ENCODE data around the gene EXD3. TPM values are rescaled to one million over a fixed set of nuclear protein-coding genes. Genes with fewer than 3 reads are reported as not detected.
A peak's percentile ranks its signal among the peaks of the same experiment; 100 is the strongest.

EXD3 gene
- total and polyA plus RNA-seq, 2 of the 4 experiments (the other 2 are of a cell fraction), result 1.1 to 7.4 TPM

DNA sequence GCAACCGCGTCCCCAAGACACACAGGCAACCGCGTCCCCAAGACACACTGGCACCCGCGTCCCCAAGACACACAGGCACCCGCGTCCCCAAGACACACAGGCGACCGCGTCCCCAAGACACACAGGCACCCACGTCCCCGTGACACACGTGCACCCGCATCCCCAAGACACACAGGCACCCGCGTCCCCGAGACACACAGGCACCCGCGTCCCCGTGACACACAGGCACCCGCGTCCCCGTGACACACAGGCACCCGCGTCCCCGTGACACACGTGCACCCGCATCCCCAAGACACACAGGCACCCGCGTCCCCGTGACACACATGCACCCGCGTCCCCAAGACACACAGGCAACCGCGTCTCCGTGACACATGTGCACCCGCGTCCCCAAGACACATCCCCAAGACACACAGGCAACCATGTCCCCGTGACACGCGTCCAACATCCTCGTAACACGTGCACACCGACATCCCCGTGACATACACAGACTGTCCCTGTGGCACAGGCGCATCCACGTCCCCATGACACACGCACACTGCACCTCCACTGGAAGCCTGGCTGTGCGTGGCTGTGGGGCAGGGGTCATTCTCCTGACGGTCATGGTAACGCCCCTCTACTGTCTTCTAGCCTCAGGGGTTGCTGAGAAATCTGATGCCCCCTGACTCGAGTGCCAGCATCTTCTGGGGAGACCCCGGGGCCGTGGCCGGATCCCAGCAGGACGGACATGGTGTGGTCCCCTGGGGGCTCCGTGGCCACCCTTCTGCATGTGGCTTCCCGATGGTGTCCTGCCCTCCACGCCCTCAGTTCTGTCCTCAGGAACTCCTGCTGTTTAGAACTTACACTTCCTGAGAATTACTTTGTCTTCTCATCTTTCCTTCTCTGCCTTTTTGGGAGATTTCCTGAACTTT lies 24.1 kb downstream of the EXD3 start:
- no peak overlapping the region for H4K5ac ChIP-seq (ENCODE audit: low read depth, low read length)
- 94% methylated on average over 51 of the region's 60 CpGs; no CpG with 5 or more reads in 1 of the 2 experiments for WGBS, 2 experiments (ENCODE audit: extremely low coverage in 2 of 2, insufficient read length in 1 of 2)
- H4K20me1 ChIP-seq (ENCODE audit: insufficient read depth, low read length), result no peaks in the 10 kb centered on the region; the same call in 1 of the 2 replicates
- H2BK5ac ChIP-seq (ENCODE audit: low read depth, low read length, poor library complexity, severe bottlenecking), result no peak overlapping the region
- no peak overlapping the region for H3K56ac ChIP-seq (ENCODE audit: extremely low read depth, insufficient read depth, low read length)
- ATAC-seq (ENCODE audit: low read depth) (no peak), DNase-seq (no peak)
- H4K91ac ChIP-seq (ENCODE audit: insufficient read depth, low read depth, low read length), result no peak overlapping the region
- H3K4ac ChIP-seq (ENCODE audit: low read depth, low read length), result no peak overlapping the region
- H2AK9ac ChIP-seq (replicated peaks; ENCODE audit: low read depth, low read length, poor library complexity), result no peak overlapping the region
- intact Hi-C loops (cut with micrococcal nuclease), result no loop called here
- in situ Hi-C loops (cut with MboI; ENCODE audit: low sequenced_read_pairs), result no loop called here
- no peak overlapping the region for H4K8ac ChIP-seq (ENCODE audit: low read depth in 2 of 2, low read length in 2 of 2)
- no peak overlapping the region for H3K9ac ChIP-seq (ENCODE audit: low read depth, low read length)
- H3K4me1 ChIP-seq (ENCODE audit: control insufficient read depth, insufficient read depth, low read length), result peaks cover 7% of the 10 kb centered on the region
- ChIA-PET CTCF (no interaction called here), POLR2A (ENCODE audit: unreplicated experiment) (no interaction called here)
- 0 out of 2 replicates have a peak, but pooled peaks cover 3% of the 10 kb centered on the region for H3K9me1 ChIP-seq (ENCODE audit: insufficient read depth, low read length)
- dilution Hi-C loops (cut with HindIII; ENCODE audit: low sequenced_read_pairs, unreplicated experiment), result no loop called here
- H3K4me3 ChIP-seq (ENCODE audit: insufficient read depth, low read depth, low read length), result no peak overlapping the region
- H3K9me3 ChIP-seq (ENCODE audit: control insufficient read depth, insufficient read depth, low read length), result no peaks in the 10 kb centered on the region
- peak overlapping the region; percentile 9; the same call in 1 of the 2 replicates for H2AK5ac ChIP-seq (ENCODE audit: low read depth, low read length)
- no peaks in the 10 kb centered on the region for H3K36me3 ChIP-seq (ENCODE audit: control insufficient read depth, insufficient read depth, low read length)
- no peak overlapping the region for H3K4me2 ChIP-seq (ENCODE audit: low read depth, low read length)
- H2AFZ ChIP-seq (replicated peaks; ENCODE audit: low read length, poor library complexity), result no peak overlapping the region
- H2BK15ac ChIP-seq (ENCODE audit: low read depth, low read length), result no peak overlapping the region
- H3K27ac ChIP-seq (ENCODE audit: insufficient read depth, low read length), result no peak overlapping the region
- H2BK20ac ChIP-seq (ENCODE audit: low read depth, low read length), result no peak overlapping the region
- no peaks in the 10 kb centered on the region for H3K27me3 ChIP-seq (ENCODE audit: control insufficient read depth, insufficient read depth, low read length)
- H3K18ac ChIP-seq (ENCODE audit: low read depth, low read length), result no peak overlapping the region
- BruUV-seq (replicated peaks), result no TSS peak
- H3K79me1 ChIP-seq (ENCODE audit: low read depth in 1 of 2, low read length in 2 of 2), result no peaks in the 10 kb centered on the region; a peak in 1 of 4 replicates
- no peak overlapping the region for H2BK120ac ChIP-seq (ENCODE audit: low read depth, low read length)
- H3K23ac ChIP-seq (ENCODE audit: low read depth, low read length), result no peak overlapping the region
- H3K14ac ChIP-seq (replicated peaks; ENCODE audit: low read depth, low read length), result no peak overlapping the region
- TF ChIP-seq RAD21 (IDR thresholded peaks at IDR 0.05; ENCODE audit: low read length) (no peak), MAFK (IDR thresholded peaks at IDR 0.05; ENCODE audit: low read depth, low read length) (no peak), ELK1 (IDR thresholded peaks at IDR 0.05; ENCODE audit: borderline replicate concordance, low read depth, low read length) (no peak), USF2 (IDR thresholded peaks at IDR 0.05; ENCODE audit: low read depth, low read length) (no peak), POLR2A (IDR thresholded peaks at IDR 0.05; ENCODE audit: low read depth, low read length) (no peak), RCOR1 (IDR thresholded peaks at IDR 0.05; ENCODE audit: insufficient replicate concordance, low read length) (no peak), MXI1 (IDR thresholded peaks at IDR 0.05; ENCODE audit: borderline replicate concordance, low read depth, low read length) (no peak), MAZ (IDR thresholded peaks at IDR 0.05; ENCODE audit: borderline replicate concordance, low read depth, low read length) (no peak), SMC3 (IDR thresholded peaks at IDR 0.05; ENCODE audit: low read depth, low read length) (no peak), FOS (IDR thresholded peaks at IDR 0.05; ENCODE audit: low read depth, low read length) (no peak), RFX5 (IDR thresholded peaks at IDR 0.05; ENCODE audit: low read depth, low read length) (no peak), CHD1 (IDR thresholded peaks at IDR 0.05; ENCODE audit: low read depth, low read length) (no peak), CEBPB (IDR thresholded peaks at IDR 0.05; ENCODE audit: low read depth, low read length) (no peak), NFE2L2 (IDR thresholded peaks at IDR 0.05; ENCODE audit: low read depth, low read length) (no peak)
- TF ChIP-seq, protein P1, sequence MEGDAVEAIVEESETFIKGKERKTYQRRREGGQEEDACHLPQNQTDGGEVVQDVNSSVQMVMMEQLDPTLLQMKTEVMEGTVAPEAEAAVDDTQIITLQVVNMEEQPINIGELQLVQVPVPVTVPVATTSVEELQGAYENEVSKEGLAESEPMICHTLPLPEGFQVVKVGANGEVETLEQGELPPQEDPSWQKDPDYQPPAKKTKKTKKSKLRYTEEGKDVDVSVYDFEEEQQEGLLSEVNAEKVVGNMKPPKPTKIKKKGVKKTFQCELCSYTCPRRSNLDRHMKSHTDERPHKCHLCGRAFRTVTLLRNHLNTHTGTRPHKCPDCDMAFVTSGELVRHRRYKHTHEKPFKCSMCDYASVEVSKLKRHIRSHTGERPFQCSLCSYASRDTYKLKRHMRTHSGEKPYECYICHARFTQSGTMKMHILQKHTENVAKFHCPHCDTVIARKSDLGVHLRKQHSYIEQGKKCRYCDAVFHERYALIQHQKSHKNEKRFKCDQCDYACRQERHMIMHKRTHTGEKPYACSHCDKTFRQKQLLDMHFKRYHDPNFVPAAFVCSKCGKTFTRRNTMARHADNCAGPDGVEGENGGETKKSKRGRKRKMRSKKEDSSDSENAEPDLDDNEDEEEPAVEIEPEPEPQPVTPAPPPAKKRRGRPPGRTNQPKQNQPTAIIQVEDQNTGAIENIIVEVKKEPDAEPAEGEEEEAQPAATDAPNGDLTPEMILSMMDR (conservative IDR thresholded peaks at IDR 0.05; ENCODE audit: low read depth, low read length), result no peak

Data from IMR-90 (cell line).